Glutamatergic neuron (in vitro differentiated cells): ENCODE results near the gene PPME1. TPM values are rescaled to one million over a fixed set of nuclear protein-coding genes. Genes with fewer than 3 reads are reported as not detected.

Experiments
- DNase-seq: peaks from one replicate; pipeline ENCODE4 v3.0.0; 2022
- H3K27ac Mint-ChIP-seq: one replicate; pipeline ENCODE4 v1.8.0; 2020; ENCODE audit warnings: mild to moderate bottlenecking, mixed read lengths, inconsistent platforms; ENCODE audit not compliant: unreplicated experiment
- H3K27me3 Mint-ChIP-seq: one replicate; pipeline ENCODE4 v1.8.0; 2020; ENCODE audit warnings: mild to moderate bottlenecking, moderate library complexity, mixed read lengths, inconsistent platforms; ENCODE audit not compliant: unreplicated experiment
- H3K36me3 Mint-ChIP-seq: one replicate; pipeline ENCODE4 v1.8.0; 2020; ENCODE audit warnings: mild to moderate bottlenecking, mixed read lengths, inconsistent platforms; ENCODE audit not compliant: unreplicated experiment
- H3K4me1 Mint-ChIP-seq: one replicate; pipeline ENCODE4 v1.8.0; 2020; ENCODE audit warnings: mild to moderate bottlenecking, low read depth, mixed read lengths, inconsistent platforms; ENCODE audit not compliant: unreplicated experiment
- H3K4me3 Mint-ChIP-seq: one replicate; pipeline ENCODE4 v1.8.0; 2020; ENCODE audit warnings: mild to moderate bottlenecking, mixed read lengths, inconsistent platforms; ENCODE audit not compliant: unreplicated experiment
- H3K9me3 Mint-ChIP-seq: one replicate; pipeline ENCODE4 v1.8.0; 2020; ENCODE audit warnings: mild to moderate bottlenecking, moderate library complexity, mixed read lengths, inconsistent platforms; ENCODE audit not compliant: unreplicated experiment
- total RNA-seq: library from RNA; stranded (reverse); fragmentation: NEBNext Ultra II Directional; extraction: Animal tissue kit (Norgen Biotek cat#: 25700); gene quantifications from one replicate; pipeline ENCODE4 v1.2.1, GENCODE V29; 2021; ENCODE audit not compliant: unreplicated experiment
- TF ChIP-seq, protein P1 (sequence below): fragments of 200-600 bp; sonication (generic); IDR thresholded peaks from one replicate; pipeline ENCODE4 v1.5.0; 2021; ENCODE audit not compliant: partially characterized antibody, unreplicated experiment

Gene PPME1
- total RNA-seq, 1 donor from 2014 or later = 65.1 TPM

- peaks cover 9% of the 10 kb centered on the region for H3K4me1 Mint-ChIP-seq
- no peak overlapping the region for H3K27ac Mint-ChIP-seq
Observed at GRCh38 chr11:74159642-74160041, 11.4 kb upstream of the PPME1 start.

GRCh38 chr11:74162681-74163467 lies 8.2 kb upstream of the PPME1 start:
- DNase-seq = no peak
- TF ChIP-seq, protein P1, sequence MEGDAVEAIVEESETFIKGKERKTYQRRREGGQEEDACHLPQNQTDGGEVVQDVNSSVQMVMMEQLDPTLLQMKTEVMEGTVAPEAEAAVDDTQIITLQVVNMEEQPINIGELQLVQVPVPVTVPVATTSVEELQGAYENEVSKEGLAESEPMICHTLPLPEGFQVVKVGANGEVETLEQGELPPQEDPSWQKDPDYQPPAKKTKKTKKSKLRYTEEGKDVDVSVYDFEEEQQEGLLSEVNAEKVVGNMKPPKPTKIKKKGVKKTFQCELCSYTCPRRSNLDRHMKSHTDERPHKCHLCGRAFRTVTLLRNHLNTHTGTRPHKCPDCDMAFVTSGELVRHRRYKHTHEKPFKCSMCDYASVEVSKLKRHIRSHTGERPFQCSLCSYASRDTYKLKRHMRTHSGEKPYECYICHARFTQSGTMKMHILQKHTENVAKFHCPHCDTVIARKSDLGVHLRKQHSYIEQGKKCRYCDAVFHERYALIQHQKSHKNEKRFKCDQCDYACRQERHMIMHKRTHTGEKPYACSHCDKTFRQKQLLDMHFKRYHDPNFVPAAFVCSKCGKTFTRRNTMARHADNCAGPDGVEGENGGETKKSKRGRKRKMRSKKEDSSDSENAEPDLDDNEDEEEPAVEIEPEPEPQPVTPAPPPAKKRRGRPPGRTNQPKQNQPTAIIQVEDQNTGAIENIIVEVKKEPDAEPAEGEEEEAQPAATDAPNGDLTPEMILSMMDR = no peak
- Mint-ChIP-seq H3K4me1 (peaks cover 2% of the 10 kb centered on the region), H3K27me3 (no peaks in the 10 kb centered on the region), H3K36me3 (no peaks in the 10 kb centered on the region), H3K4me3 (no peak overlapping the region), H3K9me3 (peaks cover 1% of the 10 kb centered on the region), H3K27ac (no peak overlapping the region)

More at GRCh38 chr11:74159642-74160041, 11.4 kb upstream of the PPME1 start:
- Mint-ChIP-seq H3K36me3 (no peaks in the 10 kb centered on the region), H3K4me3 (no peak overlapping the region), H3K9me3 (peaks cover 1% of the 10 kb centered on the region), H3K27me3 (no peaks in the 10 kb centered on the region)
- TF ChIP-seq, protein P1 = no peak
- no peak for DNase-seq

DNA sequence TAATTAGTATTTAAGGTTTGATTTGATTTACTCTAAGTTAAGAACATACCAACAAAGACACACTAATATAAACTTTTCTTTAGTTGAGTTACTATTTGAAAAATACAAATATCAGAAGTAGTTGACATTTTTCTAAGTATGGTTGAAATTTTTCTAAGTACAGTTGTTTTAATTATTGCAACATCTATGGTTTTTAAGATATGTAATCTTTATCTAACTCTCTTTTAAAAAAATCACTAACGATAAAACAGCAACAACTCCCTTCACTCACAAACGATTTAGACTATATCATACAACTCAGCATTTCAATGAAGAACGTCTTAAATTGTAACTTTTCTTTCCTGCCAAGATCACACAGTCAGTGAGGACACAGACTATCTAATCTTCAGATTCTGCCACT lies 2.3 kb upstream of the PPME1 start:
- TF ChIP-seq, protein P1 = no peak
- Mint-ChIP-seq H3K9me3 (no peaks in the 10 kb centered on the region), H3K4me1 (no peaks in the 10 kb centered on the region), H3K27ac (no peak overlapping the region), H3K27me3 (no peaks in the 10 kb centered on the region), H3K4me3 (no peak overlapping the region), H3K36me3 (no peaks in the 10 kb centered on the region)
- no peak for DNase-seq

DNA sequence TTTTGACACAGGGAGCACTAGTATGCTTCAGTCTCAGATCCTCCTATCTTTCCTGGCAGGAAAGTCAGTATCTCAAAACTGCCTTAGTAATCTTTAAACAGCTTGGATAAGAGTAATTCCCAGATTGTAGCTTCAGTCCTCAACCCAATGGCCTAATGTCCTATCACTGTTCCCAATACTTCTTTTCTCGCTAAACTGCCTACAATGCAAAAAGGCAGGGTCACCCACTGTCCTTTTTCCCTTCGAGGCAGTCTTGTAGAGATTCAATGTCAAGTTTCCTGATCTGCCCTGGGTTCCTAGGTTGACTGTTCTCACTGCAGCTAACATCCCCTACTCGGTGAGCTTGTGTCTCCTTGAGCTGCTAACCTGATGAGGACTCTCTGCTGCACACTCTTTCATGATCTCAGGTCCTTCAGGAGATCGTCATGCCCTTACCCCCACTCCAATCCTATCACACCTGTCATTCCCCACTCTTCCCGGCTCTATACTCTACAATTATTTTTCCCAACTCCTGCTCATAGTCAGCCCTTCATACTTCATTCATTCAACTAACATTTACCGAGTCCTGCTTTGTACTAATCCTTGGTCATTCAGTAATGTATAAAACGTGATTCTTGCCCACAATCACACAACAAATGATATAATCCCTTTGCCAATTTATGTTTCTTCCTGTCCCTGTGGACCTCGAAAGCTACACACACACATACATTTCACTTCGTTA lies 1.2 kb upstream of the PPME1 start:
- no peak for DNase-seq
- TF ChIP-seq, protein P1 = no peak
- no peaks in the 10 kb centered on the region for H3K36me3 Mint-ChIP-seq
- H3K4me1 Mint-ChIP-seq = no peaks in the 10 kb centered on the region
- H3K9me3 Mint-ChIP-seq = no peaks in the 10 kb centered on the region
- no peaks in the 10 kb centered on the region for H3K27me3 Mint-ChIP-seq
- no peak overlapping the region for H3K4me3 Mint-ChIP-seq
- no peak overlapping the region for H3K27ac Mint-ChIP-seq

GRCh38 chr11:74171630-74171968 lies 510 bp downstream of the PPME1 start:
- Mint-ChIP-seq H3K4me3 (no peak overlapping the region), H3K27ac (no peak overlapping the region), H3K9me3 (no peaks in the 10 kb centered on the region), H3K27me3 (no peaks in the 10 kb centered on the region), H3K4me1 (no peaks in the 10 kb centered on the region), H3K36me3 (no peaks in the 10 kb centered on the region)
- TF ChIP-seq, protein P1 = no peak
- DNase-seq = no peak
